Measurements from ENCODE around the gene SELENOT.

The SELENOT gene

DNA sequence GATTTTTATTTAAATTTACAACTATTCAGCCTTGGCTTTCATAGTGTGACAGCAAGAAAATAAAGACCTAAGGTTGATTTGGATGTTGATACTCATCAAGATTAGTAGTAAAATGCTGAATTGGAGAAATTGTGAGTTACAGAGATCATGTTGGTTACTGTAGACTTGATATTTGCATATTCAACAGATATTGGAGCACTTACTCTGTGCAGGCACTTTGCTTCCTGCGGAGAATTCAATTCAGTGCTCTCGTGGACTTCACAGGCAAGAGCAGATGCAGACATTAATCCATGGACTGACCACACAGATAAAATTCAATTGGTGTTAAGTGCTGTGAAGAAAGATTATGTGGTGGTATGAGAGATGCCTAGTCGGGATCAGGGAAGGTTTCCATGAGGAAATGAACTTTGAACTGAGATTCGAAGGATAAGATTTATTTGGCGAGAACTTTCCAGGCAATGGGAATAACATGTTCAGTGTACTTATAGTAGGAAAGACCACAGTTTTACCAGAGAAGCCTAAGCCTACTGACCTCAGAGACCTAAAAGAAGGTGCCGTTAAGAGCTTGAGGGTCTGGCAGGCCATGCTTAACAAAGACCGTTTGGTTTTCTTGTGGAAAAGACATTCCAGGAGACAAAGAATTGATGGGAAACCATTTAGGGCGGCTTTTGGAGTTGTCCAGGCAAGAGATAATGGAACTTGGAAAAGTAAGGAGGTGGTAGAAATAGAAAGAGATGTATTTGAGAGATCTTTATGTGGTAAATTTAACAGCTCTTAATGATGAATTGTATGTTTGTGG lies 4.3 kb downstream of the SELENOT start:
- DNase-seq (ENCODE audit: low read depth): no peak
- TF ChIP-seq, protein P1, sequence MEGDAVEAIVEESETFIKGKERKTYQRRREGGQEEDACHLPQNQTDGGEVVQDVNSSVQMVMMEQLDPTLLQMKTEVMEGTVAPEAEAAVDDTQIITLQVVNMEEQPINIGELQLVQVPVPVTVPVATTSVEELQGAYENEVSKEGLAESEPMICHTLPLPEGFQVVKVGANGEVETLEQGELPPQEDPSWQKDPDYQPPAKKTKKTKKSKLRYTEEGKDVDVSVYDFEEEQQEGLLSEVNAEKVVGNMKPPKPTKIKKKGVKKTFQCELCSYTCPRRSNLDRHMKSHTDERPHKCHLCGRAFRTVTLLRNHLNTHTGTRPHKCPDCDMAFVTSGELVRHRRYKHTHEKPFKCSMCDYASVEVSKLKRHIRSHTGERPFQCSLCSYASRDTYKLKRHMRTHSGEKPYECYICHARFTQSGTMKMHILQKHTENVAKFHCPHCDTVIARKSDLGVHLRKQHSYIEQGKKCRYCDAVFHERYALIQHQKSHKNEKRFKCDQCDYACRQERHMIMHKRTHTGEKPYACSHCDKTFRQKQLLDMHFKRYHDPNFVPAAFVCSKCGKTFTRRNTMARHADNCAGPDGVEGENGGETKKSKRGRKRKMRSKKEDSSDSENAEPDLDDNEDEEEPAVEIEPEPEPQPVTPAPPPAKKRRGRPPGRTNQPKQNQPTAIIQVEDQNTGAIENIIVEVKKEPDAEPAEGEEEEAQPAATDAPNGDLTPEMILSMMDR (conservative IDR thresholded peaks at IDR 0.05; ENCODE audit: low read depth, low read length): no peak
- no peak overlapping the region for H3K4me3 ChIP-seq (ENCODE audit: low read depth, low read length)

DNA sequence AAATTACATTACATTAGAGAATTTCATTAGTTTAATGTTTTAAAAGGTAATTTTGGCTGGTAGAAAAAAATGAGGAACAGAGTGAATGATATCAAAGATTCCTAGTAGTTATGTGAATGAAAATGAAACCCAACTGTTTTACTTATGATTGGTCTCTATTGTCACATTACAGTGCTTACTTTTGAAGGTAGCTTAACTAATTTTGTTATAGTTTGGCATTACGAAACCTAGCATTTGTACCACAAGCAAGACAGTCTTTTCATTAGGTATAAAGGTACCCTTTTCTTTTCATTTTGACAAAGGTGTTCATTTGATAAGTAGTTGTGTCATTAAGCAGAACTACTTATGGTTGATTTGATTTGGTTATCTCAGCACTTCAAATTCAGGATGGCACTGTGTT lies 6.9 kb downstream of the SELENOT start:
- TF ChIP-seq, protein P1 (conservative IDR thresholded peaks at IDR 0.05; ENCODE audit: low read depth, low read length): no peak
- no peak for DNase-seq (ENCODE audit: low read depth)
- H3K4me3 ChIP-seq (ENCODE audit: low read depth, low read length): no peak overlapping the region

DNA sequence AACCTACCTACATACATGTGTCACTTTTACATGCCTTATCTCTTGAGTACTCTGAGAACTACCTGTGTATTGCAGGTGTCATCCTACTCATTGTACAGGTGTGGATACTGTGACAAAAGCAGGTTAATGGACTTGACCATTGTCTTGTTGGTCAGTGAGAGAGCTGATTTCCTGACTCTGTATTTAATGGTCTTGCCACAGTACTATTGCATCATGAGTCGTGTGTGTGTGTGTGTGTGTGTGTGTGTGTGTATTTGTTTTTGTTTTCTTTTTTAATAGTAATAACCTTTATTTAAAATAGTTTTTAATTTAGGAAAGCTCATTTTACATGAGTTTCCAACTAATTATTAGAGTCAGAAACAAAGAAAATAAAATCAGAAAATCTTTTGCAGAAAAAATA lies 7.7 kb downstream of the SELENOT start:
- TF ChIP-seq, protein P1 (conservative IDR thresholded peaks at IDR 0.05; ENCODE audit: low read depth, low read length): no peak
- peak; percentile 58 for DNase-seq (ENCODE audit: low read depth)
- H3K4me3 ChIP-seq (ENCODE audit: low read depth, low read length): no peak overlapping the region

- TF ChIP-seq, protein P1 (conservative IDR thresholded peaks at IDR 0.05; ENCODE audit: low read depth, low read length): no peak
- no peak for DNase-seq (ENCODE audit: low read depth)
- no peak overlapping the region for H3K4me3 ChIP-seq (ENCODE audit: low read depth, low read length)
Observed at GRCh38 chr3:150611666-150612065, 8.5 kb downstream of the SELENOT start.

- DNase-seq (ENCODE audit: low read depth): no peak
- H3K4me3 ChIP-seq (ENCODE audit: low read depth, low read length): no peak overlapping the region
- TF ChIP-seq, protein P1 (conservative IDR thresholded peaks at IDR 0.05; ENCODE audit: low read depth, low read length): no peak
Observed at GRCh38 chr3:150612494-150612893, 9.4 kb downstream of the SELENOT start.

DNA sequence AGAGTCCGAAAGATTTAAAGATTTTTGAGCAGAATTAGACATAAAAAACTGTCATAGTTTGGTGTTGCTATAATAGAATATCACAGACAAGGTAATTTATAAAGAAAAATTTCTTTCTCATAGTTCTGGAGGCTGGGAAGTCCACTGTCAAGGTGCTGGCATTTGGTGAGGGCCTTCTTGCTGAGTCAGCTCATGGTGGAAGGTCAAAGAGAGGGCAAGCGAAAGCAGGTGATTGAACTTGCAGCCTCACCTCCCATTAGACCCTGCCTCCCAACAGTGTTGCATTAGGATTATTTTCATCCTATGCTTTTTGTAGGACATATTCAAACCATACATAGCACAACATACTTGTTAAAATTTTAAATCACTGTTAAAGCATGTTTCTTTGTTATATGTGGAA lies 9.9 kb downstream of the SELENOT start:
- H3K4me3 ChIP-seq (ENCODE audit: low read depth, low read length): no peak overlapping the region
- DNase-seq (ENCODE audit: low read depth): no peak
- TF ChIP-seq, protein P1 (conservative IDR thresholded peaks at IDR 0.05; ENCODE audit: low read depth, low read length): no peak

All from choroid plexus epithelial cell (primary cell).